ENCODE measurements around the gene PTPN6.

Gene PTPN6

GRCh38 chr12:6977653-6978052 is 26.5 kb downstream of the PTPN6 start:
- H3K4me3 ChIP-seq (ENCODE audit: low read depth, low read length), result no peak overlapping the region
- DNase-seq (ENCODE audit: low read depth), result no peak
- no peak for TF ChIP-seq CTCF (IDR thresholded peaks at IDR 0.05; ENCODE audit: low read depth, low read length, missing control alignments)

GRCh38 chr12:6978188-6978587 is 27.0 kb downstream of the PTPN6 start:
- H3K4me3 ChIP-seq (ENCODE audit: low read depth, low read length), result no peak overlapping the region
- DNase-seq (ENCODE audit: low read depth), result no peak
- no peak for TF ChIP-seq CTCF (IDR thresholded peaks at IDR 0.05; ENCODE audit: low read depth, low read length, missing control alignments)

DNA sequence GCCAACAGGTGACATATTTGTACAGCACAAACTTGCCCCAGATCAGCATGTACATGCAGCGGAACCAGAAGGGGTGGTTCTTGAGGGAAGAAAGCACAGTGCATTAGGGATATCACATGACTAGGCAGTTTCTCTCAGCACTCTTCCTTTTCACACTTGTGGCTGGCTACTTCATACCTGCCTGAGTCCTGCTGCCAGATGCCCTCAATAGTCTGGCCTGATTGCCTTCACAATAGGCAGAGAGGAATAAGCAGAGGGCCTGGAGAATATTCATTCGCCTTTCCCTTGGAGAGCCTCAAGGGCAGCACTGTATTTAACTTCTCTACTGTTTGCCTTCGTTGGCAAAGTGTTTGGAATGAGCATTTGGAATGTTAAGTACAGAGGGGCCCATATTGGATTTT is 27.5 kb downstream of the PTPN6 start:
- no peak for DNase-seq (ENCODE audit: low read depth)
- H3K4me3 ChIP-seq (ENCODE audit: low read depth, low read length), result no peak overlapping the region
- no peak for TF ChIP-seq CTCF (IDR thresholded peaks at IDR 0.05; ENCODE audit: low read depth, low read length, missing control alignments)

DNA sequence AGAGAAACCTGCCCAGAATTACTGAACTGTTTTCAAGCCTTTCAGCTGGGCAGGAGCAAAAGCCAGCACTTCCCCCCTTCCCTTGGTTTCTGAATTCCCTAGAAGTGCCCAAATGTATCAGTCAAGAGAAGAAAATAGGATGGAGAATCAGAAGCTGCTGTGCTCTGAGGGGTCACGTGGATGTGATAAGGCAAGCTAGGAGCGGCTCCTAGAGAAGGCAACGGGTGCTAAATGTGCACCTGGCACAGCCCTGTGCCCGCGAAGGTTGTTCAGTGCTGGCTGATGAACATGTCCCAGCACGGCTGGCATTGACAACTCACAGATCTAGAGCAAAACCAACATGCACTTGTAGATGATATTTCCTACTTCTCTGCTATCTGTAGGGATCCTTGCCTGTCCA is 27.9 kb downstream of the PTPN6 start:
- H3K4me3 ChIP-seq (ENCODE audit: low read depth, low read length), result no peak overlapping the region
- DNase-seq (ENCODE audit: low read depth), result no peak
- TF ChIP-seq CTCF (IDR thresholded peaks at IDR 0.05; ENCODE audit: low read depth, low read length, missing control alignments), result no peak

DNA sequence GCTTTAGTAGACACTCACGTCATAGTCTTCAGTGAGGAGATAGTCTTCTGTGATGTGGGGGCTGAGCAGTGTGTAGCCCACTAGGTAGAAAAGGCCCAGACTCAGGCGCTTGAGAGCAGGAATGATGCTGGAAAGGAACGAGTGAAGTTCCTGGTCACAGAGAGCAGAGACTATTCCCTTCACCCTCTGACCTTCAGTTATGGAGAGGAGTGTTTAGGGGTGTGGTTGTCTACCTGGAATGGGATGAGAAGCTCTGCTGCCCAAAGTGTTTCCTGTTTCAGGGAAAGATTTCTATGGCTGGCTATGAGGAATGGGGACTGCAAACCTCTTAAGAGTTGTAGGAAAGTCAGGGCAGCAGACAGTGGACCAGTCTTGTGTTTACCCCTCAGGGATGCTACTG is 28.3 kb downstream of the PTPN6 start:
- TF ChIP-seq CTCF (IDR thresholded peaks at IDR 0.05; ENCODE audit: low read depth, low read length, missing control alignments), result no peak
- no peak for DNase-seq (ENCODE audit: low read depth)
- H3K4me3 ChIP-seq (ENCODE audit: low read depth, low read length), result no peak overlapping the region

DNA sequence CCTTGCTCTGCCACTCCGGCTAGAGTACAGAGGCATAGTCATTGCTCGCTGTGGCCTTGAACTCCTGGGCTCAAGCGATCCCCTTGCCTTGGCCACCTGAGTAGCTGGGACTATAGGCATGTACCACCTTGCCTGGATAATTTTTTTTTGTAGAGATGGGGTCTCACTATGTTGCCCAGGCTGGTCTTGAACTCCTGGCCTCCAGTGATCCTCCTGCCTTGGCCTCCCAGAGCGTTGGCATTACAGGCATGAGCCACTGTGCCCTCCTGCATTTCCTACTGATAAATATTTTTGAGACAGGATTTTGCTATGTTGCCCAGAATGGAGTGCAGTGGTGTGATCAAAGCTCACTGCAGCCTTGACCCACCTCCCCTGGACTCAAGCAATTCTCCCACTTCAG is 28.9 kb downstream of the PTPN6 start:
- no peak for DNase-seq (ENCODE audit: low read depth)
- TF ChIP-seq CTCF (IDR thresholded peaks at IDR 0.05; ENCODE audit: low read depth, low read length, missing control alignments), result no peak

GRCh38 chr12:6980740-6981139 is 29.6 kb downstream of the PTPN6 start:
- DNase-seq (ENCODE audit: low read depth), result no peak
- H3K4me3 ChIP-seq (ENCODE audit: low read depth, low read length), result no peak overlapping the region
- TF ChIP-seq CTCF (IDR thresholded peaks at IDR 0.05; ENCODE audit: low read depth, low read length, missing control alignments), result no peak

More for the DNA sequence above, 28.9 kb downstream of the PTPN6 start:
- H3K4me3 ChIP-seq (ENCODE audit: low read depth, low read length), result no peak overlapping the region

Measured in GM12864 (cell line).